Prostate gland (tissue), 2 donors: ENCODE measurements around the gene GPR32.

Experiments used
- POLR2AphosphoS5 ChIP-seq: sonication (generic); formaldehyde crosslinking; IDR thresholded peaks from one replicate; pipeline ENCODE4 v1.6.1; 2017; ENCODE audit warnings: antibody characterized with exemption
- TF ChIP-seq, protein P1 (sequence below), 4 experiments: fragments of 200-600 bp in 2 of 4; fragments of 450-650 bp in 2 of 4; sonication (generic) in 2 of 4; IDR thresholded peaks; 1 replicate in 3 of 4; 2 replicates in 1 of 4; pipeline ENCODE4 v1.5.1; 2016 to 2019; ENCODE audit warnings: antibody characterized with exemption in 4 of 4, mild to moderate bottlenecking in 2 of 4, moderate library complexity in 2 of 4

DNA sequence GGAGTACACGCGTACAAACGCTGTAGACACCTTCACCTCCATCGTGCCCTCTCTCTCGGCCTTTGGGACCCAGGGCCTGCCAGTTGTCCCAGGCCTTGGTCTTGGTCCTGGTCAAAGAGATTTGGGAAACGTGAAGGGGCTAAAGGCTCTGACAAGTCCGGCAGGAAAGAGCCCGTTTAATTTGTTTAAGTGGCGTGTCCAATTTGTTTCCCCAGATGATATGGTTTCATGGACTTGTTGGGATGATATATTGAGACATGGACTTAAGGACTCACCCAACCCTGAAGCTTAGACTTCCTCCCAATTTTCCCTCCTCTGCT lies 44.4 kb upstream of the GPR32 start:
- TF ChIP-seq, protein P1, sequence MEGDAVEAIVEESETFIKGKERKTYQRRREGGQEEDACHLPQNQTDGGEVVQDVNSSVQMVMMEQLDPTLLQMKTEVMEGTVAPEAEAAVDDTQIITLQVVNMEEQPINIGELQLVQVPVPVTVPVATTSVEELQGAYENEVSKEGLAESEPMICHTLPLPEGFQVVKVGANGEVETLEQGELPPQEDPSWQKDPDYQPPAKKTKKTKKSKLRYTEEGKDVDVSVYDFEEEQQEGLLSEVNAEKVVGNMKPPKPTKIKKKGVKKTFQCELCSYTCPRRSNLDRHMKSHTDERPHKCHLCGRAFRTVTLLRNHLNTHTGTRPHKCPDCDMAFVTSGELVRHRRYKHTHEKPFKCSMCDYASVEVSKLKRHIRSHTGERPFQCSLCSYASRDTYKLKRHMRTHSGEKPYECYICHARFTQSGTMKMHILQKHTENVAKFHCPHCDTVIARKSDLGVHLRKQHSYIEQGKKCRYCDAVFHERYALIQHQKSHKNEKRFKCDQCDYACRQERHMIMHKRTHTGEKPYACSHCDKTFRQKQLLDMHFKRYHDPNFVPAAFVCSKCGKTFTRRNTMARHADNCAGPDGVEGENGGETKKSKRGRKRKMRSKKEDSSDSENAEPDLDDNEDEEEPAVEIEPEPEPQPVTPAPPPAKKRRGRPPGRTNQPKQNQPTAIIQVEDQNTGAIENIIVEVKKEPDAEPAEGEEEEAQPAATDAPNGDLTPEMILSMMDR (IDR thresholded peaks at IDR 0.05), result no peak
- TF ChIP-seq POLR2AphosphoS5, result no peak
